Osteocyte (in vitro differentiated cells): ENCODE results near the gene APBB2. TPM values are rescaled to one million over a fixed set of nuclear protein-coding genes. Genes with fewer than 3 reads are reported as not detected.

Experiments
- DNase-seq: peaks from one replicate; pipeline ENCODE4 v3.0.0; 2021; ENCODE audit warnings: mixed read lengths; ENCODE audit not compliant: unreplicated experiment; ENCODE audit errors: extremely low spot score
- H3K27ac Mint-ChIP-seq: one replicate; pipeline ENCODE4 v1.8.0; 2021; ENCODE audit warnings: mild to moderate bottlenecking, mixed read lengths; ENCODE audit not compliant: unreplicated experiment
- H3K27me3 Mint-ChIP-seq: one replicate; pipeline ENCODE4 v1.8.0; 2021; ENCODE audit warnings: mixed read lengths; ENCODE audit not compliant: unreplicated experiment
- H3K36me3 Mint-ChIP-seq: one replicate; pipeline ENCODE4 v1.8.0; 2021; ENCODE audit warnings: mixed read lengths; ENCODE audit not compliant: unreplicated experiment
- H3K4me1 Mint-ChIP-seq: one replicate; pipeline ENCODE4 v1.8.0; 2021; ENCODE audit warnings: mixed read lengths; ENCODE audit not compliant: unreplicated experiment
- H3K4me3 Mint-ChIP-seq: one replicate; pipeline ENCODE4 v1.8.0; 2021; ENCODE audit warnings: mild to moderate bottlenecking, moderate library complexity, mixed read lengths; ENCODE audit not compliant: unreplicated experiment
- H3K9me3 Mint-ChIP-seq: one replicate; pipeline ENCODE4 v1.8.0; 2021; ENCODE audit warnings: mixed read lengths; ENCODE audit not compliant: unreplicated experiment
- total RNA-seq: library from RNA; stranded (reverse); gene quantifications from 2 replicates; pipeline ENCODE4 v1.2.1, GENCODE V29; 2021
- TF ChIP-seq, protein P1 (sequence below): fragments of 200-600 bp; sonication (generic); IDR thresholded peaks from 2 replicates; pipeline ENCODE4 v1.5.0; 2021; ENCODE audit warnings: antibody characterized with exemption, mild to moderate bottlenecking, moderate library complexity

Gene APBB2
- total RNA-seq, 1 donor from 2014 or later: 56.2 TPM

DNA sequence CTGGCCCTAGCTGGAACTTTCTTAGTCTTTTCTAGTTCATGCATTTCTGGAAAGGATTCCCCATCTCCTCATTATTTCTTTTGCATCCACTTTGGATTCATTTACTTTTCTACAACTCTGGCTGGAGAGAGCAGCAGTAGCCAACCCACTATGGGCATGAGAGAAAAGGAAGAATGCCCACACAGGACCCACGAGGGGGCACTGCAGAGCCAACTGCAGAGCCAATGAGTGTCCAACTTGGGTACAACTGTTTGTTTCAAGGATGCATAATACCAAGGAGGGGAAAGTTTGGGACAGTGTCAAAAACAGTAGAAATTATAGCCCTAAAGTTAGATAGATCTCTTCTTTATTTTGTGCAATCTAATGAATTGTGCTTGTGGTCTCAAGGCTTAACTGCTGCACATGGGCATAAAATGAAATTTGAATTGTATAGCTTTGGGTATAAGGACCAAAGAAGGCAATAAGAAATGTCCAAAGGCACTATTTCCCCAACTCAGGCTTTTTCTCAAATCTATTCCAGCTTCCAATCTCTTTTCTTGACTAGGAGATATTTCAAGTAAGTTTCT, 233.9 kb downstream of the APBB2 start:
- DNase-seq: no peak
- Mint-ChIP-seq H3K9me3 (no peaks in the 10 kb centered on the region), H3K27me3 (no peaks in the 10 kb centered on the region), H3K36me3 (no peaks in the 10 kb centered on the region), H3K4me1 (peaks cover 3% of the 10 kb centered on the region), H3K4me3 (no peak overlapping the region), H3K27ac (no peak overlapping the region)
- TF ChIP-seq, protein P1, sequence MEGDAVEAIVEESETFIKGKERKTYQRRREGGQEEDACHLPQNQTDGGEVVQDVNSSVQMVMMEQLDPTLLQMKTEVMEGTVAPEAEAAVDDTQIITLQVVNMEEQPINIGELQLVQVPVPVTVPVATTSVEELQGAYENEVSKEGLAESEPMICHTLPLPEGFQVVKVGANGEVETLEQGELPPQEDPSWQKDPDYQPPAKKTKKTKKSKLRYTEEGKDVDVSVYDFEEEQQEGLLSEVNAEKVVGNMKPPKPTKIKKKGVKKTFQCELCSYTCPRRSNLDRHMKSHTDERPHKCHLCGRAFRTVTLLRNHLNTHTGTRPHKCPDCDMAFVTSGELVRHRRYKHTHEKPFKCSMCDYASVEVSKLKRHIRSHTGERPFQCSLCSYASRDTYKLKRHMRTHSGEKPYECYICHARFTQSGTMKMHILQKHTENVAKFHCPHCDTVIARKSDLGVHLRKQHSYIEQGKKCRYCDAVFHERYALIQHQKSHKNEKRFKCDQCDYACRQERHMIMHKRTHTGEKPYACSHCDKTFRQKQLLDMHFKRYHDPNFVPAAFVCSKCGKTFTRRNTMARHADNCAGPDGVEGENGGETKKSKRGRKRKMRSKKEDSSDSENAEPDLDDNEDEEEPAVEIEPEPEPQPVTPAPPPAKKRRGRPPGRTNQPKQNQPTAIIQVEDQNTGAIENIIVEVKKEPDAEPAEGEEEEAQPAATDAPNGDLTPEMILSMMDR: peak; percentile 51

DNA sequence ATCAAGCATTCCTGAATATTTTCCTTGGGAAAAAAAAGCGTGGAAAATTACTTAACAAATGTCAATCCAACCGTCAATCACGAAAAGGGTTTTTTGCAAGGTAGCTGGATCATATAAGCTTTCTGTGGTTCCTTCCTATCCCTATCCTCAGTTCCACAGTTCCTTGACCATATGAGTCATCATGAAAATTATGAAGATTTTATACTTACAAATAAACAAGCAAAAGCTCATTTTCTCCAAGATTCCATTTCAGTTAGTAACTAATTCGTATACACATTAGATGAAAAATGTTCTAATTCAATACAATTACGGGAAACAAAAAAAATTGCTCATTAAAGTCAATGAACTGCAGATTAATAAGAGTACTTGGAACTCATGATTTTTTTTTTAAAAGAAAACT, 235.8 kb downstream of the APBB2 start:
- Mint-ChIP-seq H3K9me3 (no peaks in the 10 kb centered on the region), H3K27ac (no peak overlapping the region)

DNA sequence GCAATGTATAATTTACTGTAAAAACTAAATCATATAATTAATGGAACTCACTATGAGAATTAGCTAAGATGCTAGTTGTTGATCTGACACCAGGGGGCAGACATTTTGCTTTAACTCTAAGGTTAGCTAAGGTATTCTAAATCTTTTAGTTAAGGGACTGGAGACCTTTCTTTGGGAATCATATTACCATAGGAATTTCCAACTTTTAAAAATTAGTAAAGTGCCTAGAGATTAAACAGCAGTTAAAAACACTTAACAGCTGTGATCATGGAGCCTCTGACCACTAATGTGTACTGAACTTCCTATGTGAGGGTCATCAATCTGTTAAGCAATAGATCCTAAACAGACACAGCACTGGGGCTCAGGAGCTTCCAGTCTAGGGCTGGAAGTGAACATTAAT, 238.0 kb downstream of the APBB2 start:
- H3K27me3 Mint-ChIP-seq: no peaks in the 10 kb centered on the region
- no peaks in the 10 kb centered on the region for H3K36me3 Mint-ChIP-seq
- no peak overlapping the region for H3K4me3 Mint-ChIP-seq
- peaks cover 3% of the 10 kb centered on the region for H3K4me1 Mint-ChIP-seq
- no peak for DNase-seq
- no peak overlapping the region for H3K27ac Mint-ChIP-seq
- no peaks in the 10 kb centered on the region for H3K9me3 Mint-ChIP-seq
- TF ChIP-seq, protein P1: peak; percentile 77

More for the DNA sequence above, 235.8 kb downstream of the APBB2 start:
- TF ChIP-seq, protein P1: no peak
- H3K4me1 Mint-ChIP-seq: peaks cover 3% of the 10 kb centered on the region
- DNase-seq: no peak
- no peaks in the 10 kb centered on the region for H3K36me3 Mint-ChIP-seq
- no peaks in the 10 kb centered on the region for H3K27me3 Mint-ChIP-seq
- no peak overlapping the region for H3K4me3 Mint-ChIP-seq

DNA sequence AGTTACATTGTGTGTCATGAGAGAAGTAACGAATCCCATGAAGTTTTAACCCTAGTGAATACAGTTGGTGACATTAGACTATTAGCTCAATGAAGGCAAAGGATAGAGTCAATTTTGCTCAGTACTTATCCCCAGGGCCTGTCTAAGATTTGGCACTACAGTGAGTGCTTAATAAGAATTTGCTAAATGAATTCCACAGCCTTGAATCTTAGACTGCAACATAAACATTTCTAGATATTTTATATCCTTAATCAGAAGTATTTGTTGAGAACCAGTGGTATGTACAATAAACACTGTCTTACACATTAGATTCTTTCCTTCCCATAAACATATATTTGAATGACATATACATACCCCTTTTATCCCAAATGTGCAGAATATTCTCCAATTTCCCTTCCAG, 241.6 kb downstream of the APBB2 start:
- H3K36me3 Mint-ChIP-seq: no peaks in the 10 kb centered on the region
- no peak overlapping the region for H3K27ac Mint-ChIP-seq
- no peaks in the 10 kb centered on the region for H3K27me3 Mint-ChIP-seq
- H3K4me1 Mint-ChIP-seq: peaks cover 3% of the 10 kb centered on the region
- TF ChIP-seq, protein P1: no peak
- H3K9me3 Mint-ChIP-seq: no peaks in the 10 kb centered on the region
- no peak for DNase-seq
- no peak overlapping the region for H3K4me3 Mint-ChIP-seq

DNA sequence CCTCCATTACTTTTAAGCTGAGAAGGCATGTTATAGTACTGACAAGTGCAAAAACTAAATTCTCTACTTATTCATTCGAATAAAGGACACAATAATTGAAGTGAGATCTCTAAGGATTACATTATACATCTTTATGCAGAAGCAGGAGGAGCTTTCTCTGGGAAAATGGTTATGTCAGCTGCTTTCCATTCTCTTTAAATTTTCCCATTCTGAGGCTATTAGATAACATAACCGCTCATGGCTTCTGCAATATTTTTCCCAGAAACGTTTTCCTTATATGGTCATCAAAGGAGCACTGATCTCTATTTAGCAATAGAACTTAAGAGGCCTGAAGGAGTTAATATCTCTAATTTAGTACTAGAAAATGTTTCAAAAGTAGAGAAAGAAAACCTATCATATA, 243.0 kb downstream of the APBB2 start:
- peaks cover 1% of the 10 kb centered on the region for H3K4me1 Mint-ChIP-seq
- TF ChIP-seq, protein P1: no peak
- H3K36me3 Mint-ChIP-seq: no peaks in the 10 kb centered on the region
- H3K27me3 Mint-ChIP-seq: no peaks in the 10 kb centered on the region
- H3K27ac Mint-ChIP-seq: no peak overlapping the region
- no peak overlapping the region for H3K4me3 Mint-ChIP-seq
- H3K9me3 Mint-ChIP-seq: no peaks in the 10 kb centered on the region
- DNase-seq: no peak
